LNCAP (cell line): ENCODE measurements around the gene GNB1.

Experiments
- CTCF ChIP-seq: fragments of 450-650 bp; IDR thresholded peaks from 2 replicates; pipeline ENCODE4 v1.5.1; 2017; ENCODE audit warnings: mild to moderate bottlenecking

The GNB1 gene

GRCh38 chr1:1929639-1930545, 39.0 kb upstream of the GNB1 start:
- TF ChIP-seq CTCF = no peak

- TF ChIP-seq CTCF = no peak
Observed at GRCh38 chr1:1929102-1929638, 38.3 kb upstream of the GNB1 start.

- no peak for TF ChIP-seq CTCF
Observed at GRCh38 chr1:1928231-1929101, 37.6 kb upstream of the GNB1 start.

- no peak for TF ChIP-seq CTCF
Observed at GRCh38 chr1:1927751-1928150, 36.9 kb upstream of the GNB1 start.

DNA sequence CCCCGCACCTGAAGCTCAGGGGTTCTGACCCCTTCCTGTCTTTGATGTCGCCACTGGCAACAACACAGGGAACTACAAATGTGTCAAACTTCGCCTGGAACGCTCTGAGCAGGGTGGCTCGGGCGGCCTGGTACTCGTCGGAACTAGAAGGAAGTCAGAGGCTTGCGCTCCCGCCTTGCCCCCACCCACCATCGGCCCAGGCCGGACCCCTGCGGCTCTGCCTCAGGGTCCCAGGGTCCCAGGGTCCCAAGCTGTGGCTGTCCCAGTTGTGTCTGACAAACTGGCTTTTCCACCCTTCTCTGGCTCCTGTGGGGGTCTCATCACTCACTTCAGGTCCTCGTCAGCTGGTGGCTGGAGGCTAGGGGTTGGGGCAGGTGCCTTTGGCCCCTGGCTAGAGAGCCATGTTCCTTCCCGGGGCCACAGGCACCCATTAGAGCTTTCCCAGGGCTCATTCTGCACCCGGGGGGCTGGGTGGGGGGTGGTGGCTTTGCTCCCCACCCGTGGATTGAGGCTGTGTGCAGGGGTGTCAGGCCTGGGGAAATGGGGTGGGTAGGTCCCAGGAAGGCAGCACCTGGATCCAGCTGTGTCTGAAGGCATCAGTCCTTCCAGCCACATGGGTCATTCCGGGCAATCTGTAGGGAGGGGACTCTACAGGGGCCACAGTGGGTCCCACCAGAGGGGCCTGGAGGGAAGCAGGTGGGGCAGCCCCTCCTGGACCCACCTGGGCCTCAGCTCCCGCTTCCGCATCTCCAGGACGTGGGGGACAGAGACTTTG, 36.2 kb upstream of the GNB1 start:
- TF ChIP-seq CTCF = no peak

DNA sequence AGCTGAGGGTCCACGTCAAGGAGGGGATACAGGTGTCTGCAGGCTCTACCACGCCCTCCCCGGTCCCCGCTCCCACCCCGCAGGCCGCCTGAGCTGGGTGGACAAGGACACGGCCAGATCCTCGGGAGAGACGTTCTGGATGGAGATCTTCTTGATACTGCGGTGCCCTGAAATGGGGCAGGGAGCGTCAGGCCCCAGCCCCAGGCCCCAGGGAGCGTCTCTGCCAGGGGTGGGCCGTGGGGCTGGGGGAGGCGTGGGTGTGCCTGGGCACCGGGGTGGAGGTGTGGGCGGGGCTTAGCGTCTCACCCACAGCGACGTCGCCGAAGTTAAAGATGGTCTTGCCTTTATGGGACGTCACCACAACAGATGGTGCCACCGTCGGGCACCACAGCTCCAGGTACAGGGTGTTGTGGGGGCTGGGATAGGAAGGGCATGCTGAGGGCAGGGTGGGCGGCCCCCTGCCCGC, 35.5 kb upstream of the GNB1 start:
- no peak for TF ChIP-seq CTCF
